Measurements from ENCODE around the gene CREB3. TPM values are rescaled to one million over a fixed set of nuclear protein-coding genes. Genes with fewer than 3 reads are reported as not detected.

Gene CREB3
- total and polyA plus RNA-seq, 2 of the 4 experiments (the other 2 are of a cell fraction): 60.7 to 106 TPM

GRCh38 chr9:35748242-35748857, 15.9 kb downstream of the CREB3 start:
- Histone ChIP-seq H3K9me3 (ENCODE audit: control insufficient read depth, insufficient read depth, low read length) (no peaks in the 10 kb centered on the region), H4K91ac (ENCODE audit: insufficient read depth, low read depth, low read length) (0 out of 2 replicates have a peak overlapping the region, but pooled peaks have one; percentile 27), H4K8ac (ENCODE audit: low read depth in 2 of 2, low read length in 2 of 2) (peak overlapping the region; percentile 14 to 100; a peak in 2 of 4 replicates), H3K9ac (ENCODE audit: low read depth, low read length) (peak overlapping the region; percentile 83), H4K20me1 (ENCODE audit: insufficient read depth, low read length) (peaks cover 31% of the 10 kb centered on the region), H2BK120ac (ENCODE audit: low read depth, low read length) (no peak overlapping the region), H3K14ac (replicated peaks; ENCODE audit: low read depth, low read length) (peak overlapping the region; percentile 48), H3K4me3 (ENCODE audit: insufficient read depth, low read depth, low read length) (peak overlapping the region; percentile 98), H3K18ac (ENCODE audit: low read depth, low read length) (no peak overlapping the region), H3K9me1 (ENCODE audit: insufficient read depth, low read length) (peaks cover 21% of the 10 kb centered on the region), H2AK5ac (ENCODE audit: low read depth, low read length) (peak overlapping the region; percentile 14), H3K36me3 (ENCODE audit: control insufficient read depth, insufficient read depth, low read length) (peaks cover 36% of the 10 kb centered on the region), H2BK20ac (ENCODE audit: low read depth, low read length) (no peak overlapping the region), H2BK5ac (ENCODE audit: low read depth, low read length, poor library complexity, severe bottlenecking) (peak overlapping the region; percentile 35), H2BK15ac (ENCODE audit: low read depth, low read length) (no peak overlapping the region), H3K27ac (ENCODE audit: insufficient read depth, low read length) (peak overlapping the region; percentile 46), H3K27me3 (ENCODE audit: control insufficient read depth, insufficient read depth, low read length) (no peaks in the 10 kb centered on the region), H4K5ac (ENCODE audit: low read depth, low read length) (peak overlapping the region; percentile 5; the same call in 1 of the 2 replicates), H3K4me2 (ENCODE audit: low read depth, low read length) (peak overlapping the region; percentile 92), H3K4me1 (ENCODE audit: control insufficient read depth, insufficient read depth, low read length) (peaks cover 14% of the 10 kb centered on the region), H3K23ac (ENCODE audit: low read depth, low read length) (peak overlapping the region; percentile 87), H3K79me1 (ENCODE audit: low read depth in 1 of 2, low read length in 2 of 2) (peaks cover 56 to 70% of the 10 kb centered on the region in 2 experiments), H2AK9ac (replicated peaks; ENCODE audit: low read depth, low read length, poor library complexity) (peak overlapping the region; percentile 86), H2AFZ (replicated peaks; ENCODE audit: low read length, poor library complexity) (peak overlapping the region; percentile 99), H3K4ac (ENCODE audit: low read depth, low read length) (peak overlapping the region; percentile 63), H3K56ac (ENCODE audit: extremely low read depth, insufficient read depth, low read length) (peak overlapping the region; percentile 73)
- TF ChIP-seq NFE2L2 (IDR thresholded peaks at IDR 0.05; ENCODE audit: low read depth, low read length) (no peak), FOS (IDR thresholded peaks at IDR 0.05; ENCODE audit: low read depth, low read length) (no peak), MAFK (IDR thresholded peaks at IDR 0.05; ENCODE audit: low read depth, low read length) (no peak), RCOR1 (IDR thresholded peaks at IDR 0.05; ENCODE audit: insufficient replicate concordance, low read length) (no peak), CTCF (conservative IDR thresholded peaks at IDR 0.05; ENCODE audit: low read depth, low read length) (no peak), POLR2A (IDR thresholded peaks at IDR 0.05; ENCODE audit: low read depth, low read length) (no peak), USF2 (IDR thresholded peaks at IDR 0.05; ENCODE audit: low read depth, low read length) (no peak), BHLHE40 (IDR thresholded peaks at IDR 0.05; ENCODE audit: low read depth, low read length) (no peak)
- dilution Hi-C loops (cut with HindIII; ENCODE audit: low sequenced_read_pairs, unreplicated experiment): no loop called here
- intact Hi-C loops (cut with micrococcal nuclease): no loop called here
- CTCF ChIA-PET: interaction anchor here (1.0 to 2.7 kb wide), 2 partner anchors 12 to 14 kb away, joined by 4 to 7 read pairs; no protein-coding TSS in a partner anchor
- BruUV-seq (replicated peaks): TSS peak; percentile 76
- no peak for DNase-seq
- peak; percentile 6 for ATAC-seq (ENCODE audit: low read depth)
- POLR2A ChIA-PET (ENCODE audit: unreplicated experiment): interaction anchor here (0.6 to 0.8 kb wide), 2 partner anchors 87 to 137 kb away, joined by 3 to 4 read pairs; no protein-coding TSS in a partner anchor
- WGBS, 2 experiments (ENCODE audit: extremely low coverage in 2 of 2, insufficient read length in 1 of 2): 4% methylated on average over 13 of the region's 24 CpGs; no CpG with 5 or more reads in 1 of the 2 experiments
- in situ Hi-C loops (cut with MboI; ENCODE audit: low sequenced_read_pairs): no loop called here

Data from IMR-90 (cell line).